Peyer's patch (tissue), 4 donors: ENCODE data around the gene TRIM2.

Source experiments
- CTCF ChIP-seq, 6 experiments: fragments of 450-650 bp in 4 of 6; fragments of 200-600 bp in 2 of 6; sonication (generic) in 1 of 6; IDR thresholded peaks; one replicate each; pipeline ENCODE4 v1.5.1; 2017 to 2019; ENCODE audit warnings: antibody characterized with exemption in 6 of 6, mild to moderate bottlenecking in 3 of 6, moderate library complexity in 1 of 6
- POLR2A ChIP-seq, 2 donors: fragments of 450-650 bp; IDR thresholded peaks; one replicate each; pipeline ENCODE4 v1.5.1; 2017; ENCODE audit warnings: antibody characterized with exemption in 2 of 2, mild to moderate bottlenecking in 2 of 2, moderate library complexity in 2 of 2

- TF ChIP-seq CTCF (IDR thresholded peaks at IDR 0.05) (no peak), POLR2A (IDR thresholded peaks at IDR 0.05) (no peak)
Observed at GRCh38 chr4:153207027-153207426, 2.8 kb downstream of the TRIM2 start.
